IPS-15b (cell line): ENCODE data around the gene ECSCR.

Experiments used
- H3K27me3 ChIP-seq: one replicate; pipeline ENCODE4 v1.6.1; 2013; ENCODE audit warnings: low read length; ENCODE audit not compliant: control insufficient read depth, insufficient read depth
- H3K36me3 ChIP-seq: one replicate; pipeline ENCODE4 v1.6.1; 2013; ENCODE audit warnings: low read length; ENCODE audit not compliant: control insufficient read depth, insufficient read depth
- H3K4me1 ChIP-seq: one replicate; pipeline ENCODE4 v1.6.1; 2013; ENCODE audit warnings: mild to moderate bottlenecking, low read length; ENCODE audit not compliant: control insufficient read depth, insufficient read depth
- H3K4me3 ChIP-seq: one replicate; pipeline ENCODE4 v1.5.1; 2013; ENCODE audit warnings: low read depth, low read length
- H3K9ac ChIP-seq: one replicate; pipeline ENCODE4 v1.6.1; 2013; ENCODE audit warnings: low read depth, mild to moderate bottlenecking, low read length
- H3K9me3 ChIP-seq: one replicate; pipeline ENCODE4 v1.6.1; 2013; ENCODE audit warnings: mild to moderate bottlenecking, low read length; ENCODE audit not compliant: control insufficient read depth, insufficient read depth

ECSCR gene

DNA sequence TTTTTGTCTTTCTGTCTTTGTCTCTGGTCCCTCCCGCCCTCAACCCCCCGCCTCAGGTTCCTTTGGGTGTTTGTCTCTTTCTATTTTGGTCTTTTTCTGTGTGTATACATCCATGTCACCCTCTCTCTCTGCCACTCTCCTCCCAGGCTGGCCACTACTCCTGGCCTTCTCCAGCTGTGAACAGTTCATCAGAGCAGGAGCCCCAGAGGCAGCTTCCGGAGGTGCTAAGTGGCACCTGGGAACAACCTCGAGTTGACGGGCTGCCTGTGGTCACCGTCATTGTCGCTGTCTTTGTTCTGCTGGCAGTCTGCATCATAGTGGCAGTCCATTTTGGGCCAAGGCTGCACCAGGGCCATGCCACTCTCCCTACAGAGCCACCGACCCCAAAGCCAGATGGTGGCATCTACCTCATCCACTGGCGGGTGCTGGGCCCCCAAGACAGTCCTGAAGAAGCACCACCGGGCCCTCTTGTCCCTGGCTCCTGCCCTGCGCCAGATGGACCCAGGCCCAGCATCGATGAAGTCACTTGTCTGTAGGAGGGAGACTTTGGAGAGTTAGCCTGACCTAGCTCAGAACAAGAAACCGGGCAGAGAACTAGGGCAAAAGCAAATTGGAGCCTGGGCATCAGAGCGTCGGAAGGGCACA lies 10.0 kb upstream of the ECSCR start:
- Histone ChIP-seq H3K4me1 (peaks cover 11% of the 10 kb centered on the region), H3K9ac (peak overlapping the region; percentile 12), H3K27me3 (no peaks in the 10 kb centered on the region), H3K4me3 (no peak overlapping the region), H3K36me3 (no peaks in the 10 kb centered on the region), H3K9me3 (no peaks in the 10 kb centered on the region)

DNA sequence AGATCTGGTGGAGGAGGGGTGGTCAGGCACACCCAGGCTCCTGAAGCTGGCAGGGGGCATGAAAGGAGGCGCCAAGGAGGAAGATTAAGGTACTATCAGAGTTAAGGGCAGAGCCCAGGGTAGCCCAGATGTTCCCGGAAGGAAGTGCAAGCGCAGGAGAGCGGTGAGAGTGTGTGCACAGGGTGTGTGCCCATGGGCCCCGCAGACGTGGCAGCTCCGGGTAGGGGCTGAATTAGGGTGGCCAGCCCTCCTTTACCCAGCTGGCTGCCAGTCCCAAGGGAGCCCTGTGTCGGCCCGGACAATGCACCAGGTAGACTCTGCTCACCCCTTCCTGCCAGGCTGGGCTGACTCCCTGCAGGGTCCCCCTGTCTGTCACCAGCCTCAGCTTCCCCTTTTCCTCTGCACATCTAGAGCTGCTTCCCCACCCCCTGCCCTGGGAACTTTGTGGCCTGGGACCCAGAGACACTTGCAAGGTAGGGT lies 8.3 kb upstream of the ECSCR start, which contains the start of gene SMIM33:
Gene SMIM33 (plus strand): TSS at position 184 of the 480 bp plus-strand sequence. CDS start 118 bp downstream, at position 302.
- H3K9ac ChIP-seq: peak within 1 kb of the TSS; percentile 37
- no peaks in the 10 kb centered on the region for H3K36me3 ChIP-seq
- no peaks in the 10 kb centered on the region for H3K27me3 ChIP-seq
- peaks cover 11% of the 10 kb centered on the region for H3K4me1 ChIP-seq
- H3K4me3 ChIP-seq: no peak within 1 kb of the TSS
- no peaks in the 10 kb centered on the region for H3K9me3 ChIP-seq

DNA sequence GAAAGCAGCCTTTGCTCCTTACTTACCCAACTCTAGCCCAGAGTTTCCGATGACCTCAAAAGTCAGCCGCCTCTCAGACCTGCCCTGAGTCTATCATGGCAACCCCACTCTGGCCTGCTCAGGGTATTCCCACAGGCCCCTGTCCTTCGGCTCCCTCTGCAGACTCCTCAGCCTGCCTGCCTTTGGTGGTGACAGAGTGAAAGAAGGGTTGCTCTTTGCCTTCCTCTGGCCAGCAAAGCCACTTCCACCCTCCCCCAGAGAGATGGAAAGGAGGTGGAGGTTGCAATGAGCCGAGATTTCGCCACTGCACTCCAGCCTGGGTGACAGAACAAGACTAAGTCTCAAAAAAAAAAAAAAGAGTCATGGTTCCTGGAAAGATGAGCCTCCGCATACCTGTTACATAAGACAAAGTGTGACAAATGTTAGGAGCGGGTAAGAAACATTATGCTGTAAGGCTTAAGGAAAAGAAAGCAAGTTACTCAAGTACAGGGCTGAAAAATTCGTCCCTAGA lies 5.9 kb upstream of the ECSCR start:
- Histone ChIP-seq H3K4me1 (peaks cover 6% of the 10 kb centered on the region), H3K9ac (no peak overlapping the region), H3K27me3 (no peaks in the 10 kb centered on the region), H3K4me3 (no peak overlapping the region), H3K9me3 (no peaks in the 10 kb centered on the region), H3K36me3 (no peaks in the 10 kb centered on the region)

DNA sequence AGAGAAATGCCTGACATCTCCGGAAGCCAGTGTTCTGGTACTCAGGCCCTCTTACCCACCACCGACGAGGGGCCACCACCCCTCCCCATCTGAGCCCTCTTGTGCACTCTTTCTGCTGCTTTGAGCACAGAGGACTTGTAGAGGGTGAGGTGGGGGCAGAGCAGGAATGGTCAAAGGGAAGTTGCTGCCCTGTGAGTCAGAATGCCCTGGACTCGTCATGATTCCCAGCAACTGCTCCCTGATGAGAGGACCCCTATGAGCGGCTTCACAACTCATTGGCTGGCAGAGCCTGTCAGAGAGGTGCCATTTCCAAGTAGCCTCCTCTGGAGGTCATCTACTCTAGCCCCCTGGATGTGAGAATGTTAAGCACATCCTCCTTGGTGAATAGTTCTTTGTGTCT lies 845 bp downstream of the ECSCR start:
- Histone ChIP-seq H3K4me1 (peaks cover 11% of the 10 kb centered on the region), H3K4me3 (no peak overlapping the region), H3K36me3 (no peaks in the 10 kb centered on the region), H3K27me3 (no peaks in the 10 kb centered on the region), H3K9ac (no peak overlapping the region), H3K9me3 (no peaks in the 10 kb centered on the region)

DNA sequence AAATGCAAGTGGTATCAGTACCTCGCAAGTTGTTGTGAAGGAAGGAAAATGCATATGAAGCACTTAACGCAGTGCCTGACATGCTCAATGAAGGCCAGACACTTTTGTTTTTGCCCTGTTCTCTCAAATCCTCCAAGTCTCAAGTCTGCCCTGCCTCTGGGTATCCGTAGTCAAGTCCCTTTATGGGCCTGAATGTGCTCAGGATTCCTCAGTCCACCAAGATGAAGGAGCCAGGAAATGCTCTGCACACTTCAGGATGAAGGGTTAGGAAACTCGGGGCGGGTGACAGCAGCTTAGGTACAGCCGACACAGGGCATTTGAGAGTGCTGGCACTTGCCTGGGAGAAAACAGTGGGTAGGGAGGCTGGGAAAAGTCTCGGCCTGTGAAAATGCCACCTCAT lies 1.4 kb downstream of the ECSCR start:
- H3K9ac ChIP-seq: no peak overlapping the region

DNA sequence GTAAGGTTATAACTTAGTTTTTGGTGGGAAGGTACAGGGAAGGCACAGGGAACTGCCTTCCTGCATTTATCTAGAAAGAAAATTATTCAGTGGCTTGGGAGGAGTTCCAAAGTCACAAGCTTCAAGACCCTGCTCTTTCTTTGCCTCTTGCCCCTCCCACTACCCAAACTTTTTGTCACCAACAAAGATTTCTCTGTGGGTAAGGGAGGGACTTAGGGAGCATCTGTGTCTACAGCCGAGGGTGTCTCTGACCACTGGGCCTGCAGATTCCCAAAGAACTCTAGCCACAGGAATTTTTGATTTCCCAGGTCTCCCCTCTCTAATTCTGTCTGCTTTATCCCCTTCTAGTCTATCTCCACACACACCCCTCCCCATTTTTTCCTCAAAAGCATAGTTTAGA lies 2.1 kb downstream of the ECSCR start:
- Histone ChIP-seq H3K4me1 (peaks cover 11% of the 10 kb centered on the region), H3K27me3 (no peaks in the 10 kb centered on the region), H3K9ac (no peak overlapping the region), H3K9me3 (no peaks in the 10 kb centered on the region), H3K36me3 (no peaks in the 10 kb centered on the region), H3K4me3 (no peak overlapping the region)

More for the DNA sequence above, 1.4 kb downstream of the ECSCR start:
- Histone ChIP-seq H3K9me3 (no peaks in the 10 kb centered on the region), H3K4me1 (peaks cover 11% of the 10 kb centered on the region), H3K4me3 (no peak overlapping the region), H3K27me3 (no peaks in the 10 kb centered on the region), H3K36me3 (no peaks in the 10 kb centered on the region)

DNA sequence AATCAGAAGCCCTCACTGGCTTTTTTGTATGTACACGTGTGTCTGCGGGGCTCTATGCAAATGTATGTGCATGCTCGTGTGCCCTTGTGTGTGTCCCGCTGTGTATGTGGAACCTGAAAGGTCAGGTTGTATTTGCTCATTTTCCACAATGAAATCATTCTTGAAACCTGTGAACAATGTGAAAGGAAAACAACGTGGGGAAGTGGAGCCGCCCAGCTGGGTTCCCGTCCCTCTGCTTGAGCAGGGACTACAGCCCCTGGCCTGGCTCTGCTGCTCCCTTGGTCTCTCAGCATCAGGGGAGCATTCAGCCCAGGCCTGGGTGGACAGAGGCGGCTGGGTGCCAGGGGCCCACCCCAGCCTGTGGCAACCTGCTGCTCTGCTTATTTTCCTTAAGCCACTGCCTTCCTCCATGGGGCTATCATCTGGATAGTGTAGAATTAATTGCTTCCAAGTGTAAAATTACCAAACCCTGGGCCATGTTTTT lies 3.0 kb downstream of the ECSCR start:
- Histone ChIP-seq H3K4me3 (no peak overlapping the region), H3K36me3 (no peaks in the 10 kb centered on the region), H3K9me3 (no peaks in the 10 kb centered on the region), H3K4me1 (peaks cover 11% of the 10 kb centered on the region), H3K27me3 (no peaks in the 10 kb centered on the region), H3K9ac (no peak overlapping the region)

DNA sequence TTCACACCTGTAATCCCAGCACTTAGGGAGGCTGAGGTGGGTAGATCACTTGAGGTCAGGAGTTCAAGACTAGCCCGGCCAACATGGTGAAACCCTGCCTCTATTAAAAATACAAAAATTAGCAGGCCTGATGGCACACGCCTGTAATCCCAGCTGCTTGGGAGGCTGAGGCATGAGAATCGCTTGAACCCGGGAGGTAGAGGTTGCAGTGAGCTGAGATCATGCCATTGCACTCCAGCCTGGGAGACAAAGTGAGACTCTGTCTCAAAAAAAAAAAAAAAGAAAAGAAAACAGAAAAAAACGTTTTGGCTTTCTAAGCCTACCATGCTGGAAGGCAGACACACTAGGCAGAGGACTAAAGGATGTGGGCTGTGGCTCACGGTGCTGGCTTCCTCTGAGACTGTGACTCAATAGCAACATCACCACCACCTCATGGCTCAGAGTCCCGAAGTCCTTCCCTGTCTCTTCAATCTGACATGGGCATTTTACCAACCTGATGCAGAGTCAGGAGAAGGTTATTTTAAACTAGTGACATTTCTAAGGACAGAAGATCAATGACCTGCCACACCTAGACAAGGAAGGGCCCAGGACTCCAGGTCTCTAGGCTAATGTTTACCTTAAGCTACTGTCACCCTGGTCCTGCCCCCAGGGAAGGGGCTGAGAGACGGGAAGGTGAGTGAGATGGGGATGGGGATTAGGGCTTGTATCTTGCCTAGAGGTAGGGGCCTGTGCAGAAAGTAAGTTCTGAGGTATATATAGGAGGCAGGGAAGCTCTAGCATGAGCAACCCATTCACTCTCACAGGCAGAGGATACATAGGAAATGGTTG lies 3.7 kb downstream of the ECSCR start:
- H3K36me3 ChIP-seq: no peaks in the 10 kb centered on the region
- peaks cover 11% of the 10 kb centered on the region for H3K4me1 ChIP-seq
- no peak overlapping the region for H3K9ac ChIP-seq
- H3K27me3 ChIP-seq: no peaks in the 10 kb centered on the region
- no peak overlapping the region for H3K4me3 ChIP-seq
- no peaks in the 10 kb centered on the region for H3K9me3 ChIP-seq

DNA sequence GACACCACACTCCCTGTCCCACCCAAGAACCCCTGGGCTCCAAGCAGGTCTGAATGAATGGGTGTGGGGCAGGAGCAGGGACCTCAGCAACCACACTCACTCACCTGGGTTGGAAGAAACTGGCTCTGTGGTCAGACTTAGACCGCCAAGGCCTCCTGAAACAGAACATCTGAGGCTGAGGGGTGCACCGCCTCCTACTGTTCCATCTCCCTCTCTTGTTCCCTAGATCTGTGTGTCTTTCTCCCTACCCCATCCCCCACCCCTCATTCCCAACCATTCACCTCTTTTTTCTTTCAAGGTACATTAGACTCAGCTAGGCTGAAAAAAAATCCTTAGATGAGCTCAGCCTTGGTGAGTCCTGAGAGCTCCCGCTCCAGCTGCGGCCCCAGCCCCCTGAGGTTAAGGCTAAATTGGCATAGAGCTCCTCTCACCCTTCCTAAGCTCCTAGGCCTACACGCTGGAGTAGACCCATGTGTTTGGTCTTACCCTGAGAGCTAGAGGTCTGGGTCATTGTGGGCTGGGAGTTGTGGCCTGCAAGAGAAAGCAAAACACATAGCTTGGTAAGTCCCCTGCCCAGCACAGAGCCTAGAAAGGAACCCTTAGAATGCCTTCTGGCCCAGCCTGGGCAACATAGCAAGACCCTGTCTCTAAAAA lies 4.8 kb downstream of the ECSCR start:
- H3K4me1 ChIP-seq: peaks cover 9% of the 10 kb centered on the region
- no peaks in the 10 kb centered on the region for H3K36me3 ChIP-seq
- no peak overlapping the region for H3K4me3 ChIP-seq
- no peak overlapping the region for H3K9ac ChIP-seq
- H3K27me3 ChIP-seq: no peaks in the 10 kb centered on the region
- no peaks in the 10 kb centered on the region for H3K9me3 ChIP-seq

DNA sequence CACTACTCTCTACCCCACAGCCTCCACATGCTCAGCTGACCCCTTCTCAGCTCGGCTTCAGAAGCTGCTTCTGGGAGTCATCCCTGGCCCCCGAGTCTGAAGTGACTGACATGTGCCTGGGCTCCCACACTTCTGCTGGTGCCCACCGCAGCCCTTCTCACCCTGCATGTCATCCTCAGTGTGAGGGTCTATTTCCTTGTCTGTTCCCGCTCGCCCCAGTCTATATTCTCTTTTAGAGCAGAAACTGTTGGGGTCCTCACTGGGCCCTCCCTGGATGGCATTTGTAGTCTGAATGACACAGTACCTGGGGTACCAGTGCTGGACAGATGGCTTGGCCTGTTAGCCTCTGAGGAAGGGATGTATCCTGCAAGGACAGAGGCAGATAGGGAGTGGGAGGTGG lies 5.3 kb downstream of the ECSCR start:
- H3K9me3 ChIP-seq: no peaks in the 10 kb centered on the region
- H3K4me3 ChIP-seq: no peak overlapping the region
- H3K27me3 ChIP-seq: no peaks in the 10 kb centered on the region
- H3K36me3 ChIP-seq: no peaks in the 10 kb centered on the region
- H3K4me1 ChIP-seq: peaks cover 8% of the 10 kb centered on the region
- no peak overlapping the region for H3K9ac ChIP-seq

DNA sequence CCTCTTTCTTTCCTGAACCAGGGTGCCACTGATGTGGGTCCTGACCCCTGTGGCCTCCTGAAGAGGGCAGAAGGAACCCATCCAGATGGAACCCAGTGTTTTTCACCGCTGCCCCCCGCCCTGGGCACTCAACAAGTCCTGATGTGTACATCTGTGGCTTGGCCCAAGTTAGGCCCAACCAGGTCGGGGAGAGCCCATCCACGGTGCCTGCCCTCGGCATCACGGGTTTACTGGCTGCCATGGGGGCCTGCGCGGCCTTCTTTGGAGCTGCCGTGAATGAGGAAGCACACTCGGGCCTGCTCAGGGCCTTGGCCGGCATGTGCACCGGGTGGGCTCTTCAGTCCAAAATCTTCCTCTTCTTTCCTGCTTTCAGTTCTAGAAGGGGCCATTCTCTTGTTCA lies 5.8 kb downstream of the ECSCR start:
- H3K9ac ChIP-seq: no peak overlapping the region
- no peaks in the 10 kb centered on the region for H3K27me3 ChIP-seq
- peaks cover 4% of the 10 kb centered on the region for H3K4me1 ChIP-seq
- H3K9me3 ChIP-seq: no peaks in the 10 kb centered on the region
- no peak overlapping the region for H3K4me3 ChIP-seq
- H3K36me3 ChIP-seq: no peaks in the 10 kb centered on the region
